SK-N-MC (cell line): ENCODE results near the gene TCF7L2.

Source experiments
- DNase-seq: peaks from one replicate; pipeline ENCODE4 v3.0.0-alpha.2; 2011; ENCODE audit warnings: low read depth, low spot score
- H3K27ac ChIP-seq: fragments of 200-600 bp; sonication (generic); 2 replicates; pipeline ENCODE4 v1.5.1; 2016; ENCODE audit warnings: mixed run types
- H3K36me3 ChIP-seq: fragments of 200-600 bp; sonication (generic); 2 replicates; pipeline ENCODE4 v1.6.1; 2017; ENCODE audit warnings: antibody characterized with exemption, low read length, mixed read lengths; ENCODE audit not compliant: insufficient read depth
- H3K4me3 ChIP-seq: fragments of 200-600 bp; sonication (generic); 2 replicates; pipeline ENCODE4 v1.5.1; 2016
- H3K9ac ChIP-seq: fragments of 200-600 bp; sonication (generic); 2 replicates; pipeline ENCODE4 v1.8.0; 2017; ENCODE audit warnings: mixed run types, mixed read lengths; ENCODE audit not compliant: insufficient read length
- H3K9me3 ChIP-seq: fragments of 200-600 bp; sonication (generic); 2 replicates; pipeline ENCODE4 v1.6.1; 2017; ENCODE audit warnings: low read depth, mild to moderate bottlenecking, antibody characterized with exemption, low read length, moderate library complexity, mixed read lengths
- EZH2 ChIP-seq: fragments of 200-600 bp; sonication (generic); IDR thresholded peaks from one replicate; pipeline ENCODE4 v1.6.1; 2017; ENCODE audit warnings: antibody characterized with exemption
- FOXP2 ChIP-seq: optimal IDR thresholded peaks from 2 replicates; pipeline ENCODE3; 2011; ENCODE audit warnings: mild to moderate bottlenecking, moderate library complexity; ENCODE audit not compliant: insufficient read depth; ENCODE audit errors: extremely low read length, control extremely low read depth
- POLR2AphosphoS5 ChIP-seq: IDR thresholded peaks from 2 replicates; pipeline ENCODE4 v1.6.1; 2012; ENCODE audit warnings: mild to moderate bottlenecking, low read depth, low read length, borderline replicate concordance

TCF7L2 gene

GRCh38 chr10:112949875-112950507 lies at the start of gene TCF7L2:
TSS of gene TCF7L2 (plus strand) at chr10:112950247. CDS start at chr10:112950757, 510 bp downstream.
- H3K4me3 ChIP-seq: peak within 1 kb of the TSS; percentile 82

GRCh38 chr10:112902730-112903129 lies 47.3 kb upstream of the TCF7L2 start:
- TF ChIP-seq POLR2AphosphoS5 (no peak), FOXP2 (no peak), EZH2 (no peak)
- Histone ChIP-seq H3K36me3 (no peaks in the 10 kb centered on the region), H3K4me3 (no peak overlapping the region), H3K9me3 (no peaks in the 10 kb centered on the region), H3K27ac (no peak overlapping the region), H3K9ac (no peak overlapping the region)
- DNase-seq: no peak

More at GRCh38 chr10:112949875-112950507, at the start of gene TCF7L2:
- DNase-seq: no peak
- H3K9ac ChIP-seq: peak within 1 kb of the TSS; percentile 76
- no peaks in the 10 kb centered on the region for H3K36me3 ChIP-seq
- TF ChIP-seq POLR2AphosphoS5 (no peak; the same call in 1 of the 2 replicates), EZH2 (no peak), FOXP2 (no peak)
- H3K9me3 ChIP-seq: no peaks in the 10 kb centered on the region
- peak within 1 kb of the TSS; percentile 81 for H3K27ac ChIP-seq

- no peak for TF ChIP-seq EZH2
- no peak for TF ChIP-seq POLR2AphosphoS5
- TF ChIP-seq FOXP2: no peak
- H3K36me3 ChIP-seq: no peaks in the 10 kb centered on the region
- H3K9ac ChIP-seq: no peak overlapping the region
- no peak overlapping the region for H3K4me3 ChIP-seq
- no peaks in the 10 kb centered on the region for H3K9me3 ChIP-seq
- no peak for DNase-seq
- no peak overlapping the region for H3K27ac ChIP-seq
Observed at GRCh38 chr10:112904000-112904399, 46.0 kb upstream of the TCF7L2 start.

- H3K36me3 ChIP-seq: no peaks in the 10 kb centered on the region
- no peak for DNase-seq
- no peak overlapping the region for H3K4me3 ChIP-seq
- TF ChIP-seq EZH2: no peak
- no peak for TF ChIP-seq POLR2AphosphoS5
- TF ChIP-seq FOXP2: no peak
- H3K9me3 ChIP-seq: no peaks in the 10 kb centered on the region
- no peak overlapping the region for H3K27ac ChIP-seq
- H3K9ac ChIP-seq: no peak overlapping the region
Observed at GRCh38 chr10:112906945-112907344, 43.1 kb upstream of the TCF7L2 start.

- DNase-seq: no peak
- TF ChIP-seq EZH2 (no peak), FOXP2 (no peak), POLR2AphosphoS5 (no peak)
- Histone ChIP-seq H3K4me3 (no peak overlapping the region), H3K27ac (no peak overlapping the region), H3K9ac (no peak overlapping the region), H3K9me3 (no peaks in the 10 kb centered on the region), H3K36me3 (no peaks in the 10 kb centered on the region)
Observed at GRCh38 chr10:112907893-112908292, 42.2 kb upstream of the TCF7L2 start.

GRCh38 chr10:112911206-112911605 lies 38.8 kb upstream of the TCF7L2 start:
- no peak for DNase-seq
- no peak overlapping the region for H3K9ac ChIP-seq
- H3K36me3 ChIP-seq: no peaks in the 10 kb centered on the region
- no peak overlapping the region for H3K4me3 ChIP-seq
- TF ChIP-seq POLR2AphosphoS5 (no peak), EZH2 (no peak), FOXP2 (no peak)
- H3K9me3 ChIP-seq: no peaks in the 10 kb centered on the region
- H3K27ac ChIP-seq: no peak overlapping the region

GRCh38 chr10:112912410-112912928 lies 37.6 kb upstream of the TCF7L2 start:
- TF ChIP-seq POLR2AphosphoS5: no peak
- no peak for TF ChIP-seq EZH2
- no peak for TF ChIP-seq FOXP2
- H3K9me3 ChIP-seq: no peaks in the 10 kb centered on the region
- no peak overlapping the region for H3K4me3 ChIP-seq
- no peaks in the 10 kb centered on the region for H3K36me3 ChIP-seq
- no peak for DNase-seq
- H3K9ac ChIP-seq: no peak overlapping the region
- no peak overlapping the region for H3K27ac ChIP-seq

- Histone ChIP-seq H3K9me3 (no peaks in the 10 kb centered on the region), H3K36me3 (no peaks in the 10 kb centered on the region), H3K27ac (no peak overlapping the region), H3K9ac (no peak overlapping the region), H3K4me3 (no peak overlapping the region)
- TF ChIP-seq EZH2 (no peak), FOXP2 (no peak), POLR2AphosphoS5 (no peak)
- DNase-seq: no peak
Observed at GRCh38 chr10:112913255-112913654, 36.8 kb upstream of the TCF7L2 start.
